Measurements from ENCODE around the gene UROS. TPM values are rescaled to one million over a fixed set of nuclear protein-coding genes. Genes with fewer than 3 reads are reported as not detected.

The UROS gene
- polyA plus RNA-seq, 2 of the 4 experiments (the other 2 are of a cell fraction), result 52.9 to 71.1 TPM

DNA sequence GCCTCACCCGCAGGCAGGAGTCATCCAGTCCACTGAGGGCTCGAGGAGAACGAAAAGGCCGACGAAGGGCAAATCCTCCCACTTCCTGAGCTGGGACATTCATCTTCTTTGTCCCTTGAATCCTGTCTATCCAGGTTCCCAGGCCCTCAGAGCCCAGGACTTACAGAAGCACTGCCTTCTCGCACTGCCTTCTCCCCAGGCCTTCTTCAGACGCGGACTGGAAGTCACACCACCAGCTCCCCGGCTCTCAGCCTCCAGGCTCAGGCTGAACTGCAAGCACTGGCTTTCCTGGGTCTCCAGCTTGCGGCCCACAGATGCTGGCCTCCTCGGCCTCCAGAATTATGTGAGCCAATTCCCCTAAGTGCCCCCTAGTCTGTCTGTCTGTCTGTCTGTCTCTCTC is 41.0 kb downstream of the UROS start:
- CTCF ChIA-PET, result interaction anchor here (1.3 to 1.9 kb wide), 3 partner anchors 10 to 25 kb away, joined by 4 to 5 read pairs (median 5); no protein-coding TSS in a partner anchor
- DNase-seq (ENCODE audit: low read depth in 1 of 2, low spot score in 1 of 2) (no peak), FAIRE-seq (no peak), ATAC-seq (no peak)
- Histone ChIP-seq H3K9me3 (no peaks in the 10 kb centered on the region), H3K4me1 (no peaks in the 10 kb centered on the region), H3K4me3 (no peak overlapping the region), H3K4me2 (no peak overlapping the region), H3K27ac (no peak overlapping the region)
- no peak for TF ChIP-seq NR3C1 (IDR thresholded peaks at IDR 0.05)
- TF ChIP-seq, protein P1, sequence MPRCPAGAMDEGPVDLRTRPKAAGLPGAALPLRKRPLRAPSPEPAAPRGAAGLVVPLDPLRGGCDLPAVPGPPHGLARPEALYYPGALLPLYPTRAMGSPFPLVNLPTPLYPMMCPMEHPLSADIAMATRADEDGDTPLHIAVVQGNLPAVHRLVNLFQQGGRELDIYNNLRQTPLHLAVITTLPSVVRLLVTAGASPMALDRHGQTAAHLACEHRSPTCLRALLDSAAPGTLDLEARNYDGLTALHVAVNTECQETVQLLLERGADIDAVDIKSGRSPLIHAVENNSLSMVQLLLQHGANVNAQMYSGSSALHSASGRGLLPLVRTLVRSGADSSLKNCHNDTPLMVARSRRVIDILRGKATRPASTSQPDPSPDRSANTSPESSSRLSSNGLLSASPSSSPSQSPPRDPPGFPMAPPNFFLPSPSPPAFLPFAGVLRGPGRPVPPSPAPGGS (IDR thresholded peaks at IDR 0.05), result no peak
- no peak for TF ChIP-seq RNF2 (IDR thresholded peaks at IDR 0.05; ENCODE audit: borderline replicate concordance, low read depth)
- TF ChIP-seq HEYL (CRISPR knock-in tag; IDR thresholded peaks at IDR 0.05), result no peak
- TF ChIP-seq BHLHE40 (IDR thresholded peaks at IDR 0.05; ENCODE audit: low read depth, low read length), result no peak
- no peak for TF ChIP-seq FOSB (CRISPR knock-in tag; IDR thresholded peaks at IDR 0.05)
- no peak for TF ChIP-seq FOXS1 (CRISPR knock-in tag; IDR thresholded peaks at IDR 0.05)
- TF ChIP-seq, protein P2, sequence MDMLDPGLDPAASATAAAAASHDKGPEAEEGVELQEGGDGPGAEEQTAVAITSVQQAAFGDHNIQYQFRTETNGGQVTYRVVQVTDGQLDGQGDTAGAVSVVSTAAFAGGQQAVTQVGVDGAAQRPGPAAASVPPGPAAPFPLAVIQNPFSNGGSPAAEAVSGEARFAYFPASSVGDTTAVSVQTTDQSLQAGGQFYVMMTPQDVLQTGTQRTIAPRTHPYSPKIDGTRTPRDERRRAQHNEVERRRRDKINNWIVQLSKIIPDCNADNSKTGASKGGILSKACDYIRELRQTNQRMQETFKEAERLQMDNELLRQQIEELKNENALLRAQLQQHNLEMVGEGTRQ (IDR thresholded peaks at IDR 0.05), result no peak
- TF ChIP-seq, protein P3, sequence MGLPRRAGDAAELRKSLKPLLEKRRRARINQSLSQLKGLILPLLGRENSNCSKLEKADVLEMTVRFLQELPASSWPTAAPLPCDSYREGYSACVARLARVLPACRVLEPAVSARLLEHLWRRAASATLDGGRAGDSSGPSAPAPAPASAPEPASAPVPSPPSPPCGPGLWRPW (IDR thresholded peaks at IDR 0.05), result no peak
- TF ChIP-seq, protein P4, sequence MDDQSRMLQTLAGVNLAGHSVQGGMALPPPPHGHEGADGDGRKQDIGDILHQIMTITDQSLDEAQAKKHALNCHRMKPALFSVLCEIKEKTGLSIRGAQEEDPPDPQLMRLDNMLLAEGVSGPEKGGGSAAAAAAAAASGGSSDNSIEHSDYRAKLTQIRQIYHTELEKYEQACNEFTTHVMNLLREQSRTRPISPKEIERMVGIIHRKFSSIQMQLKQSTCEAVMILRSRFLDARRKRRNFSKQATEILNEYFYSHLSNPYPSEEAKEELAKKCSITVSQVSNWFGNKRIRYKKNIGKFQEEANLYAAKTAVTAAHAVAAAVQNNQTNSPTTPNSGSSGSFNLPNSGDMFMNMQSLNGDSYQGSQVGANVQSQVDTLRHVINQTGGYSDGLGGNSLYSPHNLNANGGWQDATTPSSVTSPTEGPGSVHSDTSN (IDR thresholded peaks at IDR 0.05), result no peak
- no peak for TF ChIP-seq FOSL2 (IDR thresholded peaks at IDR 0.05)
- TF ChIP-seq FOSL2 (CRISPR knock-in tag; IDR thresholded peaks at IDR 0.05), result no peak
- TF ChIP-seq SREBF2 (IDR thresholded peaks at IDR 0.05), result no peak
- no peak for TF ChIP-seq EHMT2 (IDR thresholded peaks at IDR 0.05; ENCODE audit: low read depth)
- WGBS (ENCODE audit: missing lambda C conversion rate), result 87% methylated on average over 11 of the region's 11 CpGs
- POLR2A ChIA-PET, result no interaction called here

DNA sequence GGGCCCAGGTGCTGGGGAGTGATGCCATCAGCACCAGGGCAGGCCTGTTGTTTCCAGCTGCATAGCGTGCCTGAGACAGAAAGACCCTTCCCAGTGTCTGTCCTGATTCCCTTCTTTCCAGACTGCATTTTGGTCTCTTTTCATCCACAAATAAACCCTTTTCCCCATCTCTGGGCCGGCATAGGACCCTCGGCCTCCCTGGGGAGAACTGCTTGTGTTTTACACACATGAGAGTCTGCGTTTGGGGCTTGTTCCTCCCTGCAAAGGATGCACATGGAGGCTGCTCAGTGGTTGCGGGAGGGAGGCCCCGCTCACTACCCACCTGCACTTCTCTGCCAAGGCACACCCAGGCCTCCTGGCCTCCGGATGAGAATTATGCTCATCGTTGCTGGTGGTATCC is 41.7 kb downstream of the UROS start:
- ChIA-PET POLR2A (no interaction called here), CTCF (interaction anchor here (1.3 to 1.9 kb wide), 3 partner anchors 9 to 26 kb away, joined by 4 to 5 read pairs (median 5); no protein-coding TSS in a partner anchor)
- ATAC-seq (no peak), DNase-seq (ENCODE audit: low read depth in 1 of 2, low spot score in 1 of 2) (no peak), FAIRE-seq (no peak)
- Histone ChIP-seq H3K4me2 (no peak overlapping the region), H3K27ac (no peak overlapping the region), H3K9me3 (no peaks in the 10 kb centered on the region), H3K4me3 (no peak overlapping the region), H3K4me1 (no peaks in the 10 kb centered on the region)
- TF ChIP-seq EP300 (IDR thresholded peaks at IDR 0.05), result no peak
- no peak for TF ChIP-seq MAFK (IDR thresholded peaks at IDR 0.05; ENCODE audit: partially characterized antibody)
- TF ChIP-seq NFE2L2 (conservative IDR thresholded peaks at IDR 0.05; ENCODE audit: low read length), result no peak
- TF ChIP-seq HEYL (CRISPR knock-in tag; IDR thresholded peaks at IDR 0.05), result no peak
- no peak for TF ChIP-seq RCOR1 (IDR thresholded peaks at IDR 0.05; ENCODE audit: low read depth, low read length)
- TF ChIP-seq MAZ (IDR thresholded peaks at IDR 0.05; ENCODE audit: borderline replicate concordance, low read depth, low read length), result no peak
- TF ChIP-seq BHLHE40 (IDR thresholded peaks at IDR 0.05; ENCODE audit: low read depth, low read length), result no peak
- no peak for TF ChIP-seq RAD21 (conservative IDR thresholded peaks at IDR 0.05 in 1 of 2, IDR thresholded peaks at IDR 0.05 in 1 of 2)
- 69% methylated on average over 7 of the region's 8 CpGs for WGBS (ENCODE audit: missing lambda C conversion rate)
